Thoracic aorta (tissue), 2 donors: ENCODE measurements around the gene GALNT9. TPM values are rescaled to one million over a fixed set of nuclear protein-coding genes. Genes with fewer than 3 reads are reported as not detected.
A peak's percentile ranks its signal among the peaks of the same experiment; 100 is the strongest.

Experiments
- ATAC-seq: fragments of 150-250 bp; one replicate; pipeline ENCODE4 v1.8.0; 2017; ENCODE audit warnings: low read depth; ENCODE audit not compliant: insufficient number of reproducible peaks, low FRiP score
- DNase-seq: peaks from one replicate; pipeline ENCODE4 v3.0.0-alpha.2; 2020; ENCODE audit warnings: low spot score
- H3K27ac ChIP-seq, 2 donors: fragments of 200-600 bp; sonication (generic); 1 replicate in 1 of 2; 2 replicates in 1 of 2; pipeline ENCODE4 v1.5.1; 2016; ENCODE audit warnings: mild to moderate bottlenecking in 2 of 2, moderate library complexity in 2 of 2
- H3K27me3 ChIP-seq: fragments of 200-600 bp; sonication (generic); replicated peaks from 2 replicates; pipeline ENCODE4 v1.6.0; 2016; ENCODE audit warnings: mild to moderate bottlenecking; ENCODE audit not compliant: insufficient read depth
- H3K36me3 ChIP-seq: fragments of 200-600 bp; sonication (generic); one replicate; pipeline ENCODE4 v1.5.1; 2016
- H3K4me1 ChIP-seq, 2 donors: fragments of 200-600 bp; sonication (generic); 1 replicate in 1 of 2; 2 replicates in 1 of 2; pipeline versions ENCODE4 v1.5.1 to v1.6.0; 2016; ENCODE audit warnings: low read depth in 2 of 2, mild to moderate bottlenecking in 1 of 2; ENCODE audit not compliant: control insufficient read depth in 1 of 2
- H3K4me3 ChIP-seq: fragments of 200-600 bp; sonication (generic); 2 replicates; pipeline ENCODE4 v1.5.1; 2016; ENCODE audit warnings: mild to moderate bottlenecking
- H3K9me3 ChIP-seq: fragments of 200-600 bp; sonication (generic); 2 replicates; pipeline ENCODE4 v1.5.1; 2016
- CTCF ChIP-seq: fragments of 200-600 bp; sonication (generic); IDR thresholded peaks from one replicate; pipeline ENCODE4 v1.5.1; 2019; ENCODE audit warnings: antibody characterized with exemption
- total RNA-seq, 2 donors: library from RNA; depleted of rRNA; stranded (reverse); fragments of >200 nt; gene quantifications; one replicate each; pipeline versions ENCODE4 v1.1.0 to v1.2.3, GENCODE V29; 2016

Gene GALNT9
- total RNA-seq, 2 donors from 2014 or later = 1.7 TPM; not detected in 1

GRCh38 chr12:132286912-132287311 lies 42.5 kb downstream of the GALNT9 start:
- Histone ChIP-seq H3K9me3 (no peaks in the 10 kb centered on the region), H3K4me3 (peak overlapping the region; percentile 63), H3K36me3 (no peaks in the 10 kb centered on the region), H3K4me1 (peaks cover 0 to 9% of the 10 kb centered on the region in 2 donors), H3K27ac (no peak overlapping the region), H3K27me3 (no peaks in the 10 kb centered on the region)
- no peak for DNase-seq
- no peak for ATAC-seq
- no peak for TF ChIP-seq CTCF

GRCh38 chr12:132285991-132286681 lies 43.3 kb downstream of the GALNT9 start:
- Histone ChIP-seq H3K27me3 (no peaks in the 10 kb centered on the region), H3K4me3 (peak overlapping the region; percentile 63), H3K9me3 (no peaks in the 10 kb centered on the region), H3K36me3 (no peaks in the 10 kb centered on the region), H3K4me1 (peaks cover 0 to 9% of the 10 kb centered on the region in 2 donors), H3K27ac (peak overlapping the region; percentile 26 to 47)
- DNase-seq (peak; percentile 33), ATAC-seq (no peak)
- no peak for TF ChIP-seq CTCF

GRCh38 chr12:132284827-132285741 lies 44.3 kb downstream of the GALNT9 start:
- H3K4me3 ChIP-seq = peak overlapping the region; percentile 63
- no peak for DNase-seq
- no peaks in the 10 kb centered on the region for H3K36me3 ChIP-seq
- H3K27me3 ChIP-seq = no peaks in the 10 kb centered on the region
- H3K4me1 ChIP-seq = peaks cover 0 to 9% of the 10 kb centered on the region in 2 donors
- TF ChIP-seq CTCF = no peak
- H3K9me3 ChIP-seq = no peaks in the 10 kb centered on the region
- no peak for ATAC-seq
- H3K27ac ChIP-seq = peak overlapping the region; percentile 26 to 47

- no peak overlapping the region for H3K4me3 ChIP-seq
- DNase-seq = no peak
- no peak overlapping the region for H3K27ac ChIP-seq
- no peak for TF ChIP-seq CTCF
- H3K4me1 ChIP-seq = peaks cover 0 to 9% of the 10 kb centered on the region in 2 donors
- H3K36me3 ChIP-seq = no peaks in the 10 kb centered on the region
- H3K9me3 ChIP-seq = no peaks in the 10 kb centered on the region
- no peaks in the 10 kb centered on the region for H3K27me3 ChIP-seq
- no peak for ATAC-seq
Measured at GRCh38 chr12:132284071-132284826, 45.1 kb downstream of the GALNT9 start.
